GM23338 (cell line): ENCODE data around the gene GMPPA. TPM values are rescaled to one million over a fixed set of nuclear protein-coding genes. Genes with fewer than 3 reads are reported as not detected.

Experiments
- ATAC-seq: fragments of 200-7000 bp; cut with Tn5 transposase; 3 replicates; pipeline ENCODE4 v1.9.1; 2020
- DNase-seq: peaks from one replicate; pipeline ENCODE4 v3.0.0-alpha.2; 2015; ENCODE audit warnings: low spot score
- H2AFZ ChIP-seq: fragments of 200-600 bp; sonication (generic); 2 replicates; pipeline ENCODE4 v1.8.0; 2016; ENCODE audit warnings: antibody characterized with exemption, mild to moderate bottlenecking, moderate library complexity
- H3F3A ChIP-seq: fragments of 200-600 bp; sonication (generic); replicated peaks from 2 replicates; pipeline ENCODE4 v1.8.0; 2017; ENCODE audit warnings: antibody characterized with exemption, mixed run types, low read depth
- H3K27ac ChIP-seq: fragments of 200-600 bp; sonication (generic); 2 replicates; pipeline ENCODE4 v1.6.1; 2016; ENCODE audit warnings: low read depth
- H3K27me3 ChIP-seq: fragments of 200-600 bp; sonication (generic); 2 replicates; pipeline ENCODE4 v1.8.0; 2016; ENCODE audit warnings: mild to moderate bottlenecking, mixed run types, moderate library complexity; ENCODE audit not compliant: insufficient read depth
- H3K36me3 ChIP-seq: fragments of 200-600 bp; sonication (generic); 2 replicates; pipeline ENCODE4 v1.8.0; 2016; ENCODE audit warnings: mild to moderate bottlenecking; ENCODE audit not compliant: insufficient read depth
- H3K4me1 ChIP-seq: fragments of 200-600 bp; sonication (generic); 2 replicates; pipeline ENCODE4 v1.8.0; 2016; ENCODE audit warnings: mild to moderate bottlenecking, moderate library complexity; ENCODE audit not compliant: insufficient read depth
- H3K4me2 ChIP-seq: fragments of 200-600 bp; sonication (generic); 2 replicates; pipeline ENCODE4 v1.7.1; 2017; ENCODE audit warnings: mixed run types
- H3K4me3 ChIP-seq: fragments of 200-600 bp; sonication (generic); 2 replicates; pipeline ENCODE4 v1.6.1; 2016; ENCODE audit warnings: mixed run types
- H3K79me2 ChIP-seq: fragments of 200-600 bp; sonication (generic); replicated peaks from 2 replicates; pipeline ENCODE4 v1.8.0; 2017; ENCODE audit warnings: mild to moderate bottlenecking; ENCODE audit not compliant: insufficient read depth
- H3K9me2 ChIP-seq: fragments of 200-600 bp; sonication (generic); 2 replicates; pipeline ENCODE4 v1.8.0; 2017; ENCODE audit not compliant: insufficient read depth
- H4K20me1 ChIP-seq: fragments of 200-600 bp; sonication (generic); replicated peaks from 2 replicates; pipeline ENCODE4 v1.8.0; 2017; ENCODE audit warnings: mild to moderate bottlenecking; ENCODE audit not compliant: insufficient read depth
- H3K27ac Mint-ChIP-seq: 2 replicates; pipeline ENCODE4 v1.8.0; 2020; ENCODE audit warnings: inconsistent platforms, mild to moderate bottlenecking, moderate library complexity, mixed read lengths
- H3K27me3 Mint-ChIP-seq: 3 replicates; pipeline ENCODE4 v1.8.0; 2022; ENCODE audit warnings: low read depth, mild to moderate bottlenecking, moderate library complexity, mixed read lengths, inconsistent platforms; ENCODE audit not compliant: insufficient read depth, poor library complexity
- H3K36me3 Mint-ChIP-seq: 3 replicates; pipeline ENCODE4 v1.8.0; 2021; ENCODE audit warnings: low read depth, mild to moderate bottlenecking, inconsistent platforms, moderate library complexity, mixed read lengths
- H3K4me1 Mint-ChIP-seq: 3 replicates; pipeline ENCODE4 v1.8.0; 2020; ENCODE audit warnings: mild to moderate bottlenecking, inconsistent platforms, mixed read lengths
- H3K4me3 Mint-ChIP-seq: 3 replicates; pipeline ENCODE4 v1.8.0; 2021; ENCODE audit warnings: moderate library complexity, mild to moderate bottlenecking, inconsistent platforms, mixed read lengths
- H3K9me3 Mint-ChIP-seq: 3 replicates; pipeline ENCODE4 v1.8.0; 2020; ENCODE audit warnings: moderate library complexity, mild to moderate bottlenecking, inconsistent platforms, mixed read lengths
- CREB1 ChIP-seq: fragments of 250-450 bp; sonication (Bioruptor Pico); IDR thresholded peaks from 2 replicates; pipeline ENCODE4 v1.5.0; 2020; ENCODE audit warnings: low read depth, mild to moderate bottlenecking, moderate library complexity
- EZH2 ChIP-seq: fragments of 200-600 bp; sonication (generic); IDR thresholded peaks from one replicate; pipeline ENCODE4 v1.8.0; 2017; ENCODE audit warnings: antibody characterized with exemption, mild to moderate bottlenecking, low read depth; ENCODE audit not compliant: unreplicated experiment
- EZH2phosphoT487 ChIP-seq: fragments of 200-600 bp; sonication (generic); IDR thresholded peaks from one replicate; pipeline ENCODE4 v1.8.1; 2018; ENCODE audit warnings: antibody characterized with exemption; ENCODE audit not compliant: unreplicated experiment
- JUNB ChIP-seq: IDR thresholded peaks from one replicate; pipeline ENCODE4 v1.6.1; 2016; ENCODE audit warnings: antibody characterized with exemption; ENCODE audit not compliant: unreplicated experiment
- NANOG ChIP-seq: IDR thresholded peaks from 2 replicates; pipeline ENCODE4 v1.6.1; 2016; ENCODE audit warnings: antibody characterized with exemption, borderline replicate concordance
- POLR2AphosphoS5 ChIP-seq: IDR thresholded peaks from 2 replicates; pipeline ENCODE4 v1.6.1; 2016; ENCODE audit warnings: antibody characterized with exemption, low read depth
- STAT1 ChIP-seq: IDR thresholded peaks from one replicate; pipeline ENCODE4 v1.6.1; 2016; ENCODE audit warnings: antibody characterized with exemption; ENCODE audit not compliant: unreplicated experiment
- ZNF114 ChIP-seq: fragments of 250-450 bp; sonication (Bioruptor Pico); IDR thresholded peaks from 2 replicates; pipeline ENCODE4 v1.5.0; 2020; ENCODE audit warnings: mild to moderate bottlenecking, moderate library complexity
- ZNF331 ChIP-seq: fragments of 250-450 bp; sonication (Bioruptor Pico); IDR thresholded peaks from 2 replicates; pipeline ENCODE4 v1.5.0; 2020; ENCODE audit warnings: low read depth, mild to moderate bottlenecking, moderate library complexity
- polyA plus RNA-seq: library from polyadenylated mRNA; unstranded; fragments of >200 nt; fragmentation: Nextera tagmentation; extraction: Ambion mirVana; gene quantifications from 2 replicates; pipeline ENCODE4 v1.2.1, GENCODE V29; 2016
- total RNA-seq: library from RNA; depleted of rRNA; stranded (reverse); fragments of >200 nt; shearing (Covaris generic); gene quantifications from 2 replicates; pipeline ENCODE4 v1.2.3, GENCODE V29; 2014
- TF ChIP-seq, protein P1 (sequence below): fragments of 250-450 bp; sonication (Bioruptor Pico); IDR thresholded peaks from 2 replicates; pipeline ENCODE4 v1.5.0; 2020; ENCODE audit warnings: mild to moderate bottlenecking, moderate library complexity
- TF ChIP-seq, protein P2 (sequence below), 2 experiments: fragments of 200-600 bp in 1 of 2; sonication (generic) in 1 of 2; conservative IDR thresholded peaks; 2 replicates each; pipeline versions ENCODE4 v1.5.1 to v1.6.1; 2016 to 2017; ENCODE audit warnings: antibody characterized with exemption in 2 of 2, low read depth in 2 of 2, mild to moderate bottlenecking in 2 of 2, moderate library complexity in 1 of 2
- TF ChIP-seq, protein P3 (sequence below): IDR thresholded peaks from one replicate; pipeline ENCODE4 v1.6.1; 2018; ENCODE audit warnings: antibody characterized with exemption; ENCODE audit not compliant: unreplicated experiment
- TF ChIP-seq, protein P4 (sequence below): IDR thresholded peaks from 2 replicates; pipeline ENCODE4 v1.6.1; 2016; ENCODE audit warnings: antibody characterized with exemption

The GMPPA gene
- total and polyA plus RNA-seq, 2 experiments from 2014 or later: 27.0 to 33.8 TPM

- no peak overlapping the region for H3K27ac ChIP-seq
- H3K4me1 Mint-ChIP-seq: peaks cover 67% of the 10 kb centered on the region
These were observed 21.4 kb downstream of the GMPPA start for GRCh38 chr2:219520079-219520478.

More at GRCh38 chr2:219520079-219520478, 21.4 kb downstream of the GMPPA start:
- Histone ChIP-seq H3K79me2 (no peaks in the 10 kb centered on the region), H3K4me3 (no peak overlapping the region), H3K4me2 (no peak overlapping the region), H3K4me1 (peaks cover 23% of the 10 kb centered on the region), H2AFZ (no peak overlapping the region), H3F3A (peaks cover 22% of the 10 kb centered on the region), H3K27me3 (peaks cover 39% of the 10 kb centered on the region), H4K20me1 (no peaks in the 10 kb centered on the region), H3K36me3 (no peaks in the 10 kb centered on the region), H3K9me2 (no peaks in the 10 kb centered on the region)
- Mint-ChIP-seq H3K27me3 (peaks cover 32% of the 10 kb centered on the region), H3K27ac (no peak overlapping the region), H3K4me3 (no peak overlapping the region), H3K36me3 (no peaks in the 10 kb centered on the region; the same call in 2 of the 3 replicates), H3K9me3 (no peaks in the 10 kb centered on the region)
- TF ChIP-seq EZH2 (no peak), ZNF114 (CRISPR knock-in tag) (no peak), EZH2phosphoT487 (no peak), CREB1 (CRISPR knock-in tag) (no peak), JUNB (no peak), STAT1 (no peak), NANOG (no peak), ZNF331 (CRISPR knock-in tag) (no peak), POLR2AphosphoS5 (no peak)
- TF ChIP-seq, protein P1, sequence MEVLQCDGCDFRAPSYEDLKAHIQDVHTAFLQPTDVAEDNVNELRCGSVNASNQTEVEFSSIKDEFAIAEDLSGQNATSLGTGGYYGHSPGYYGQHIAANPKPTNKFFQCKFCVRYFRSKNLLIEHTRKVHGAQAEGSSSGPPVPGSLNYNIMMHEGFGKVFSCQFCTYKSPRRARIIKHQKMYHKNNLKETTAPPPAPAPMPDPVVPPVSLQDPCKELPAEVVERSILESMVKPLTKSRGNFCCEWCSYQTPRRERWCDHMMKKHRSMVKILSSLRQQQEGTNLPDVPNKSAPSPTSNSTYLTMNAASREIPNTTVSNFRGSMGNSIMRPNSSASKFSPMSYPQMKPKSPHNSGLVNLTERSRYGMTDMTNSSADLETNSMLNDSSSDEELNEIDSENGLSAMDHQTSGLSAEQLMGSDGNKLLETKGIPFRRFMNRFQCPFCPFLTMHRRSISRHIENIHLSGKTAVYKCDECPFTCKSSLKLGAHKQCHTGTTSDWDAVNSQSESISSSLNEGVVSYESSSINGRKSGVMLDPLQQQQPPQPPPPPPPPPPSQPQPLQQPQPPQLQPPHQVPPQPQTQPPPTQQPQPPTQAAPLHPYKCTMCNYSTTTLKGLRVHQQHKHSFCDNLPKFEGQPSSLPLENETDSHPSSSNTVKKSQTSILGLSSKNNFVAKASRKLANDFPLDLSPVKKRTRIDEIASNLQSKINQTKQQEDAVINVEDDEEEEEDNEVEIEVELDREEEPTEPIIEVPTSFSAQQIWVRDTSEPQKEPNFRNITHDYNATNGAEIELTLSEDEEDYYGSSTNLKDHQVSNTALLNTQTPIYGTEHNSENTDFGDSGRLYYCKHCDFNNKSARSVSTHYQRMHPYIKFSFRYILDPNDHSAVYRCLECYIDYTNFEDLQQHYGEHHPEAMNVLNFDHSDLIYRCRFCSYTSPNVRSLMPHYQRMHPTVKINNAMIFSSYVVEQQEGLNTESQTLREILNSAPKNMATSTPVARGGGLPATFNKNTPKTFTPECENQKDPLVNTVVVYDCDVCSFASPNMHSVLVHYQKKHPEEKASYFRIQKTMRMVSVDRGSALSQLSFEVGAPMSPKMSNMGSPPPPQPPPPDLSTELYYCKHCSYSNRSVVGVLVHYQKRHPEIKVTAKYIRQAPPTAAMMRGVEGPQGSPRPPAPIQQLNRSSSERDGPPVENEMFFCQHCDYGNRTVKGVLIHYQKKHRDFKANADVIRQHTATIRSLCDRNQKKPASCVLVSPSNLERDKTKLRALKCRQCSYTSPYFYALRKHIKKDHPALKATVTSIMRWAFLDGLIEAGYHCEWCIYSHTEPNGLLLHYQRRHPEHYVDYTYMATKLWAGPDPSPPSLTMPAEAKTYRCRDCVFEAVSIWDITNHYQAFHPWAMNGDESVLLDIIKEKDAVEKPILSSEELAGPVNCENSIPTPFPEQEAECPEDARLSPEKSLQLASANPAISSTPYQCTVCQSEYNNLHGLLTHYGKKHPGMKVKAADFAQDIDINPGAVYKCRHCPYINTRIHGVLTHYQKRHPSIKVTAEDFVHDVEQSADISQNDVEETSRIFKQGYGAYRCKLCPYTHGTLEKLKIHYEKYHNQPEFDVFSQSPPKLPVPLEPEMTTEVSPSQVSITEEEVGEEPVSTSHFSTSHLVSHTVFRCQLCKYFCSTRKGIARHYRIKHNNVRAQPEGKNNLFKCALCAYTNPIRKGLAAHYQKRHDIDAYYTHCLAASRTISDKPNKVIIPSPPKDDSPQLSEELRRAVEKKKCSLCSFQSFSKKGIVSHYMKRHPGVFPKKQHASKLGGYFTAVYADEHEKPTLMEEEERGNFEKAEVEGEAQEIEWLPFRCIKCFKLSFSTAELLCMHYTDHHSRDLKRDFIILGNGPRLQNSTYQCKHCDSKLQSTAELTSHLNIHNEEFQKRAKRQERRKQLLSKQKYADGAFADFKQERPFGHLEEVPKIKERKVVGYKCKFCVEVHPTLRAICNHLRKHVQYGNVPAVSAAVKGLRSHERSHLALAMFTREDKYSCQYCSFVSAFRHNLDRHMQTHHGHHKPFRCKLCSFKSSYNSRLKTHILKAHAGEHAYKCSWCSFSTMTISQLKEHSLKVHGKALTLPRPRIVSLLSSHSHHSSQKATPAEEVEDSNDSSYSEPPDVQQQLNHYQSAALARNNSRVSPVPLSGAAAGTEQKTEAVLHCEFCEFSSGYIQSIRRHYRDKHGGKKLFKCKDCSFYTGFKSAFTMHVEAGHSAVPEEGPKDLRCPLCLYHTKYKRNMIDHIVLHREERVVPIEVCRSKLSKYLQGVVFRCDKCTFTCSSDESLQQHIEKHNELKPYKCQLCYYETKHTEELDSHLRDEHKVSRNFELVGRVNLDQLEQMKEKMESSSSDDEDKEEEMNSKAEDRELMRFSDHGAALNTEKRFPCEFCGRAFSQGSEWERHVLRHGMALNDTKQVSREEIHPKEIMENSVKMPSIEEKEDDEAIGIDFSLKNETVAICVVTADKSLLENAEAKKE (CRISPR knock-in tag): no peak
- TF ChIP-seq, protein P2, sequence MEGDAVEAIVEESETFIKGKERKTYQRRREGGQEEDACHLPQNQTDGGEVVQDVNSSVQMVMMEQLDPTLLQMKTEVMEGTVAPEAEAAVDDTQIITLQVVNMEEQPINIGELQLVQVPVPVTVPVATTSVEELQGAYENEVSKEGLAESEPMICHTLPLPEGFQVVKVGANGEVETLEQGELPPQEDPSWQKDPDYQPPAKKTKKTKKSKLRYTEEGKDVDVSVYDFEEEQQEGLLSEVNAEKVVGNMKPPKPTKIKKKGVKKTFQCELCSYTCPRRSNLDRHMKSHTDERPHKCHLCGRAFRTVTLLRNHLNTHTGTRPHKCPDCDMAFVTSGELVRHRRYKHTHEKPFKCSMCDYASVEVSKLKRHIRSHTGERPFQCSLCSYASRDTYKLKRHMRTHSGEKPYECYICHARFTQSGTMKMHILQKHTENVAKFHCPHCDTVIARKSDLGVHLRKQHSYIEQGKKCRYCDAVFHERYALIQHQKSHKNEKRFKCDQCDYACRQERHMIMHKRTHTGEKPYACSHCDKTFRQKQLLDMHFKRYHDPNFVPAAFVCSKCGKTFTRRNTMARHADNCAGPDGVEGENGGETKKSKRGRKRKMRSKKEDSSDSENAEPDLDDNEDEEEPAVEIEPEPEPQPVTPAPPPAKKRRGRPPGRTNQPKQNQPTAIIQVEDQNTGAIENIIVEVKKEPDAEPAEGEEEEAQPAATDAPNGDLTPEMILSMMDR (conservative IDR thresholded peaks at IDR 0.05; ENCODE audit: low read depth in 2 of 2): no peak
- TF ChIP-seq, protein P3, sequence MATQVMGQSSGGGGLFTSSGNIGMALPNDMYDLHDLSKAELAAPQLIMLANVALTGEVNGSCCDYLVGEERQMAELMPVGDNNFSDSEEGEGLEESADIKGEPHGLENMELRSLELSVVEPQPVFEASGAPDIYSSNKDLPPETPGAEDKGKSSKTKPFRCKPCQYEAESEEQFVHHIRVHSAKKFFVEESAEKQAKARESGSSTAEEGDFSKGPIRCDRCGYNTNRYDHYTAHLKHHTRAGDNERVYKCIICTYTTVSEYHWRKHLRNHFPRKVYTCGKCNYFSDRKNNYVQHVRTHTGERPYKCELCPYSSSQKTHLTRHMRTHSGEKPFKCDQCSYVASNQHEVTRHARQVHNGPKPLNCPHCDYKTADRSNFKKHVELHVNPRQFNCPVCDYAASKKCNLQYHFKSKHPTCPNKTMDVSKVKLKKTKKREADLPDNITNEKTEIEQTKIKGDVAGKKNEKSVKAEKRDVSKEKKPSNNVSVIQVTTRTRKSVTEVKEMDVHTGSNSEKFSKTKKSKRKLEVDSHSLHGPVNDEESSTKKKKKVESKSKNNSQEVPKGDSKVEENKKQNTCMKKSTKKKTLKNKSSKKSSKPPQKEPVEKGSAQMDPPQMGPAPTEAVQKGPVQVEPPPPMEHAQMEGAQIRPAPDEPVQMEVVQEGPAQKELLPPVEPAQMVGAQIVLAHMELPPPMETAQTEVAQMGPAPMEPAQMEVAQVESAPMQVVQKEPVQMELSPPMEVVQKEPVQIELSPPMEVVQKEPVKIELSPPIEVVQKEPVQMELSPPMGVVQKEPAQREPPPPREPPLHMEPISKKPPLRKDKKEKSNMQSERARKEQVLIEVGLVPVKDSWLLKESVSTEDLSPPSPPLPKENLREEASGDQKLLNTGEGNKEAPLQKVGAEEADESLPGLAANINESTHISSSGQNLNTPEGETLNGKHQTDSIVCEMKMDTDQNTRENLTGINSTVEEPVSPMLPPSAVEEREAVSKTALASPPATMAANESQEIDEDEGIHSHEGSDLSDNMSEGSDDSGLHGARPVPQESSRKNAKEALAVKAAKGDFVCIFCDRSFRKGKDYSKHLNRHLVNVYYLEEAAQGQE: no peak
- TF ChIP-seq, protein P4, sequence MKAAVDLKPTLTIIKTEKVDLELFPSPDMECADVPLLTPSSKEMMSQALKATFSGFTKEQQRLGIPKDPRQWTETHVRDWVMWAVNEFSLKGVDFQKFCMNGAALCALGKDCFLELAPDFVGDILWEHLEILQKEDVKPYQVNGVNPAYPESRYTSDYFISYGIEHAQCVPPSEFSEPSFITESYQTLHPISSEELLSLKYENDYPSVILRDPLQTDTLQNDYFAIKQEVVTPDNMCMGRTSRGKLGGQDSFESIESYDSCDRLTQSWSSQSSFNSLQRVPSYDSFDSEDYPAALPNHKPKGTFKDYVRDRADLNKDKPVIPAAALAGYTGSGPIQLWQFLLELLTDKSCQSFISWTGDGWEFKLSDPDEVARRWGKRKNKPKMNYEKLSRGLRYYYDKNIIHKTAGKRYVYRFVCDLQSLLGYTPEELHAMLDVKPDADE: no peak
- ATAC-seq (no peak), DNase-seq (no peak)
